Tibial artery (tissue), 4 donors: Measurements from ENCODE around the gene RHOJ.

Experiments
- DNase-seq, 2 donors: peaks; one replicate each; pipeline ENCODE4 v3.0.0-alpha.2; 2019
- H3K27ac ChIP-seq, 2 donors: fragments of 200-600 bp; sonication (generic) in 1 of 2; 1 replicate in 1 of 2; 2 replicates in 1 of 2; pipeline ENCODE4 v1.5.1; 2018 to 2019; ENCODE audit warnings: mild to moderate bottlenecking in 1 of 2
- H3K27me3 ChIP-seq, 2 donors: fragments of 200-600 bp; sonication (generic) in 1 of 2; one replicate each; pipeline versions ENCODE4 v1.5.1 to v1.6.0; 2016 to 2019
- H3K36me3 ChIP-seq, 3 donors: fragments of 200-600 bp; sonication (generic) in 2 of 3; one replicate each; pipeline ENCODE4 v1.5.1; 2016 to 2019; ENCODE audit warnings: mild to moderate bottlenecking in 2 of 3
- H3K4me1 ChIP-seq, 4 donors: fragments of 200-600 bp; sonication (generic) in 2 of 4; 1 replicate in 3 of 4; 2 replicates in 1 of 4; pipeline ENCODE4 v1.5.1; 2016 to 2019
- H3K4me3 ChIP-seq, 2 donors: fragments of 200-600 bp; sonication (generic) in 1 of 2; 1 replicate in 1 of 2; 2 replicates in 1 of 2; pipeline ENCODE4 v1.5.1; 2018 to 2019; ENCODE audit warnings: mild to moderate bottlenecking in 2 of 2
- H3K9me3 ChIP-seq, 3 donors: fragments of 200-600 bp; sonication (generic) in 1 of 3; one replicate each; pipeline ENCODE4 v1.5.1; 2016 to 2019
- intact Hi-C: fragments of 100-400 bp; cut with DNase I; formaldehyde crosslinking; loops from one replicate; pipeline ENCODE4 v1.15.0; 2023; ENCODE audit warnings: low total_unique reads
- TF ChIP-seq, protein P1 (sequence below), 2 experiments: fragments of 200-600 bp in 1 of 2; fragments of 450-650 bp in 1 of 2; IDR thresholded peaks; one replicate each; pipeline ENCODE4 v1.5.1; 2017 to 2019; ENCODE audit warnings: antibody characterized with exemption in 2 of 2, mild to moderate bottlenecking in 1 of 2, moderate library complexity in 1 of 2

Gene RHOJ

DNA sequence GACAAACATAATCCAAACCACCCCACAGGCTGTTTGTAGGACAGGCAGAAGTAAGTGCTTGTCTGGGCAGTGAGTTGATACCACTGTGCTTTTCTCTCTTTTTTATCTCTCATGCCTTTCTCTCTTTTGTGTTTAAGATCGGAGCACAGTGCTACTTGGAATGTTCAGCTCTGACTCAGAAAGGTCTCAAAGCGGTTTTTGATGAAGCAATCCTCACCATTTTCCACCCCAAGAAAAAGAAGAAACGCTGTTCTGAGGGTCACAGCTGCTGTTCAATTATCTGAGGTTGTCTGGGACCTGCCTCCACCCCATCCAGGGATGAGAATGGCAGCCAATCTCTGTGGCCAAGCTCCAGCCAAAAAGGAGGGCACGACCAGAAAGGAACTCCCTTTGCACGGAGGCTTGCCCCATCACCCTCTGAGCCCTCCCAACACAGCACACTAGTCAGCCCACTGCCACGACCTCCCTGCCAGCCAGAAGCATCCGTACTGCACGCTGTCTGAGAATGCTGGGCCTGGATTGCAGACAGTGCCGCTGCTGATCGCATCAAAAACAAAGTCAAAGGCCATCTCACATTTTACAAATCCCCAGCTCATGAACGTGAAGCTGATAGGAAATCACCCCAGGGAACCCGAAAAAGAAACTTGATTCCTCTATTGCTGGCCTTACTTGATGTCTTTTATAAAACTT lies 86.6 kb downstream of the RHOJ start:
- peaks cover 0 to 5% (median 3%) of the 10 kb centered on the region in 3 donors for H3K36me3 ChIP-seq
- H3K27ac ChIP-seq: no peak overlapping the region
- no peaks in the 10 kb centered on the region for H3K27me3 ChIP-seq
- no peak overlapping the region for H3K4me3 ChIP-seq
- H3K9me3 ChIP-seq: no peaks in the 10 kb centered on the region
- peaks cover 0 to 5% (median 4%) of the 10 kb centered on the region in 4 donors for H3K4me1 ChIP-seq
- no peak for DNase-seq
- intact Hi-C loops: no loop called here
- TF ChIP-seq, protein P1, sequence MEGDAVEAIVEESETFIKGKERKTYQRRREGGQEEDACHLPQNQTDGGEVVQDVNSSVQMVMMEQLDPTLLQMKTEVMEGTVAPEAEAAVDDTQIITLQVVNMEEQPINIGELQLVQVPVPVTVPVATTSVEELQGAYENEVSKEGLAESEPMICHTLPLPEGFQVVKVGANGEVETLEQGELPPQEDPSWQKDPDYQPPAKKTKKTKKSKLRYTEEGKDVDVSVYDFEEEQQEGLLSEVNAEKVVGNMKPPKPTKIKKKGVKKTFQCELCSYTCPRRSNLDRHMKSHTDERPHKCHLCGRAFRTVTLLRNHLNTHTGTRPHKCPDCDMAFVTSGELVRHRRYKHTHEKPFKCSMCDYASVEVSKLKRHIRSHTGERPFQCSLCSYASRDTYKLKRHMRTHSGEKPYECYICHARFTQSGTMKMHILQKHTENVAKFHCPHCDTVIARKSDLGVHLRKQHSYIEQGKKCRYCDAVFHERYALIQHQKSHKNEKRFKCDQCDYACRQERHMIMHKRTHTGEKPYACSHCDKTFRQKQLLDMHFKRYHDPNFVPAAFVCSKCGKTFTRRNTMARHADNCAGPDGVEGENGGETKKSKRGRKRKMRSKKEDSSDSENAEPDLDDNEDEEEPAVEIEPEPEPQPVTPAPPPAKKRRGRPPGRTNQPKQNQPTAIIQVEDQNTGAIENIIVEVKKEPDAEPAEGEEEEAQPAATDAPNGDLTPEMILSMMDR (IDR thresholded peaks at IDR 0.05): no peak

DNA sequence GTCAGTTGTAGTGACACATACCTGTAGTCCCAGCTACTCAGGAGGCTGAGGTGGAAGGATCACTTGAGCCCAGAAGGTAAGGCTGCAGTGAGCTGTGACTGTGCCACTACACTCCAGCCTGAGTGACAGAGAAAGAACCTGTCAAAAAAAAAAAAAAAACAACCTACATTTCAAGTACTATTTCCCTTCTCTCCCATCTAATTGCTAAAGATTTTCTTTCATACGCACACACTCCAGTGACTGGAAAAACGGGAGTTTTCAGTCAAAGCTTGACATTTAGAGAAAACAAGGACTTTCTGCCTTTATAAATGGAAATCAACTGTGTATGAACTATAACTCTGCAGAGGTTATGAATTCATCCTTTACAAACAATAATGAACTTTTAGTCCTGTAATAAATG lies 88.6 kb downstream of the RHOJ start:
- H3K36me3 ChIP-seq: peaks cover 0 to 5% (median 3%) of the 10 kb centered on the region in 3 donors
- no peaks in the 10 kb centered on the region for H3K9me3 ChIP-seq
- H3K4me1 ChIP-seq: peaks cover 0 to 14% (median 8%) of the 10 kb centered on the region in 4 donors
- H3K4me3 ChIP-seq: no peak overlapping the region
- H3K27ac ChIP-seq: no peak overlapping the region
- intact Hi-C loops: no loop called here
- TF ChIP-seq, protein P1 (IDR thresholded peaks at IDR 0.05): no peak
- no peak for DNase-seq
- no peaks in the 10 kb centered on the region for H3K27me3 ChIP-seq

DNA sequence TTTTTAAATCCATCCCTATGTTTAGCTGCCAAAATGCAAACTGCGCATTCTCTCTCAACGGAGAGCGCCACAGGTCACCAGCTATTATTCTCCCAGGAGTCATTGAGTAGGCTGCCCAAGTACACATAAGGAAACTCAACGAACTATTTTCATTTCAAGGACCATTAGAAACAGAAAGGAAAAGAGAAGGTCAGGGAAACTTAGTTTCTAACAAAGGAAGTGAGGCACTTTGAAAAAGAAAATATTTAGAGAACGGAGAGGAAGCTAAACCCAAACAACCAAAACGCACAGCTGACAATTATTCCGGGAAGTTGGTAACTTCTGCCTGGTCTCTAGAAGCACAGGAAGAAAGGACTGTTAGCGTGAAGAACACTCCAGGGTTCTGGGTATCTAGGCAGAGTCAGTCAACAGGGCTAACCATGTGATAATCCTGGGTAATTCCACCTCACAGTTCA lies 91.0 kb downstream of the RHOJ start:
- Histone ChIP-seq H3K4me1 (peaks cover 0 to 14% (median 8%) of the 10 kb centered on the region in 4 donors), H3K36me3 (peaks cover 0 to 5% (median 0%) of the 10 kb centered on the region in 3 donors), H3K4me3 (peak overlapping the region; percentile 40 to 44), H3K27me3 (no peaks in the 10 kb centered on the region), H3K9me3 (no peaks in the 10 kb centered on the region), H3K27ac (peak overlapping the region; percentile 70 to 78)
- DNase-seq: no peak
- intact Hi-C loops: no loop called here
- TF ChIP-seq, protein P1 (IDR thresholded peaks at IDR 0.05): no peak

DNA sequence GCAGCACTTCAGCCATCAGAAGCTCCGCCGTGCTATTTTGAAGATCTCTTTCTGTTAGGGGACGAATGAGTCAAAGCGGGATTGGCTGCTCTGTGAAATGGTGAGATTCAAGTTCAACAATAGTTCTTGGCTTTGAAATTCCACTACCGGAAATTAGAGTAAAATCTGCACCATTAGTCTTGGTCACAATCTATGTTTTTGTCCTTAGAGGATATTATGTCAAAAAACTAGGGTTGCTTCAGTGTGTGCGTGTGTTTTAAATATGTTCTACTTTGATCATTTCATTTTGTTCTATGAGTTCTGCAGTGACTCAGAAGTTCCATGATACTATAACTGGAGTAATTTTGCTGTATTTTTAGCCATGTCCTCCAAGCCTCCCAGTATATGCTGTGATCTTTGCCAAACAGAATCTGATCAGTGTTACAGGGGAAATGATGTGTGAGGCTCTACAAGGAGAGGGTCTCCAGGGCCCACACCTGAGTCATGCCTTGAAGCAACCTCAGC lies 91.9 kb downstream of the RHOJ start:
- Histone ChIP-seq H3K9me3 (no peaks in the 10 kb centered on the region), H3K27ac (peak overlapping the region; percentile 70 to 78), H3K4me1 (peaks cover 0 to 14% (median 8%) of the 10 kb centered on the region in 4 donors), H3K4me3 (peak overlapping the region; percentile 40 to 44), H3K27me3 (no peaks in the 10 kb centered on the region), H3K36me3 (peaks cover 0 to 1% (median 0%) of the 10 kb centered on the region in 3 donors)
- intact Hi-C loops: no loop called here
- DNase-seq: no peak
- TF ChIP-seq, protein P1 (IDR thresholded peaks at IDR 0.05): no peak

DNA sequence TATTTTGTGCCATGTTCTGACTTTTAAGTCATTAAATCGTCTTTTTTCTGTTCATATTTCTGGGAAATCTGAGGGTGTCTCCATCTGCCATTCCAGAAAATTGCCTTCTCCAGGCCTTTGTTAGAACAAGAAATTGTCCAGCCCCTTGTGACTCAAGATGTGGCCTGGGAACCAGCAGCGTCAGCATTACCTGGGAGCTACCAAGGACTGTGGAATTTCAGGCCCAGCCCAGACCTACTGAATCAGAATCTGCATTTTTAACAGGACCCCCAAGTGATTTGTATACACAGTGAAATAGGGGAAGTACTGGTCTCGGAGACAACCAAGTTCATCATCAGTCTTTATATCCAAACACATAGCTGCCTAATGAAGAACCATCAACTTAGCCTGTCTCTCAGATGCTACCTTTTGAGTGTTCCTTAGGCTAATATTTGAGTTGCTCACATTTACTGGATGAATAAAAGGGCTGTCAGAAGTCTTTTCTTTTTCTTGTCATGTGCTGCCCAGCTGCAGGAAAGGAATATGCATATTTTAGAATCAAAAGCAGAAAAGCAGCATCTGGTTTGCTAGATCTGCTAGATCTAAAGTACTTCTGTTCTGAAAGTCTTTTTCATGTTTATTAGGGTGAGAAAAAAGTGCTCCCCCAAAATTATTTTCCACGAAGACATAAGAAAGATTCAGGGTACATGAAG lies 93.3 kb downstream of the RHOJ start:
- TF ChIP-seq, protein P1 (IDR thresholded peaks at IDR 0.05): no peak
- Histone ChIP-seq H3K27me3 (peaks cover 0 to 8% of the 10 kb centered on the region in 2 donors), H3K9me3 (no peaks in the 10 kb centered on the region), H3K27ac (no peak overlapping the region), H3K4me1 (peaks cover 0 to 14% (median 8%) of the 10 kb centered on the region in 4 donors), H3K4me3 (no peak overlapping the region), H3K36me3 (no peaks in the 10 kb centered on the region)
- intact Hi-C loops: no loop called here
- no peak for DNase-seq
